GM04503 (cell line): ENCODE measurements around the gene UBA6.
"Not testable (repeated sequence)": the region's sequence is repeated elsewhere in the genome, so short reads cannot be mapped to it uniquely, and the experiment has no call there.

Experiments
- DNase-seq: peaks from one replicate; pipeline ENCODE4 v3.0.0-alpha.2; 2012; ENCODE audit warnings: low read depth

The UBA6 gene

DNA sequence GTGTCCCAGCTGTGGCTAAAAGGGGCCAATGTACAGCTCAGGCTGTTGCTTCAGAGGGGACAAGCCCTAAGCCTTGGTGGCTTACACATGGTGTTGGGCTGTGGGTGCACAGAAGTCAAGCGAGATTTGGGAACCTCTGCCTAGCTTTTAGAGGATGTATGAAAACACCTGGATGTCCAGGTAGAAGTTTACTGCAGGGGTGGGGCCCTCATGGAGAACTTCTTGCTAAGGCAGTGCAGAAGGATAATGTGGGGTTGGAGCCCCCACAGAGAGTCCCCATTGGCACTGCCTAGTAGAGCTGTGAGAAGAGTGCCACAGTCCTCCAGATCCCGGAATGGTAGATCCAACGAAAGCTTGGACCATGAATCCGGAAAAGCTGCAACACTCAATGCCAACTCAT lies 40.5 kb downstream of the UBA6 start:
- no peak for DNase-seq

DNA sequence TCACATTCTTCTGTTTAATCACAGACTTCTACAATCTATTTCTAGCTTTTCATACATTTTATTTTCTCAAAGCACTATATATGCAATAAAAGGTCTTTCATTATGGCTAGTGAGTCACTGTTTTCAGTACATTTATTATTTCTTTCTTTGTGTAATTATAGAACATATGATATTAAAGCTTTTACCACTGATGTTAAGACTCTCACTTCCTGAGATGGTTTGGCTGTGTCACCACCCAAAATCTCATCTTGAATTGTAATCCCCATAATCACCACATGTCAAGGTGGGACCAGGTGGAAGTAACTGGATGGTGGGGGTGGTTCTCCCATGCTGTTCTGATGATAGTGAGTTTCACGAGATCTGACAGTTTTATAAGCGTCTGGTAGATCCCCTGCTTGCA lies 41.9 kb downstream of the UBA6 start:
- no peak for DNase-seq

DNA sequence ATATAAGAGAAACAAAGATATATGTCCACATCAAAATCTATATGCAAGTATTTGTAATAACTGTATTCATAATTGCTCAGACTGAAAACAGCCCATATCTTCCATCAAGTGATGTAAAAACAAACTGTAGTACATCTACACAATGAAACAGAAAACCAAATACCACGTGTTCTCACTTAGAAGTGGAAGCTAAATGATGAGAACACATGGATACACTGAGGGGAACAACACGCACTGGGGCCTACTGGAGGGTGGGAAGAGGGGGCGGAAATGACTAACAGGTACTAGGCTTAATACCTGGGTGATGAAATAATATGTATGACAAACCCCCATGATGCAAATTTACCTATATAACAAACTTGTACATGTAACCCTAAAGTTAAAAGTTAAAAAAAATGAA lies 42.7 kb downstream of the UBA6 start:
- DNase-seq: no peak

DNA sequence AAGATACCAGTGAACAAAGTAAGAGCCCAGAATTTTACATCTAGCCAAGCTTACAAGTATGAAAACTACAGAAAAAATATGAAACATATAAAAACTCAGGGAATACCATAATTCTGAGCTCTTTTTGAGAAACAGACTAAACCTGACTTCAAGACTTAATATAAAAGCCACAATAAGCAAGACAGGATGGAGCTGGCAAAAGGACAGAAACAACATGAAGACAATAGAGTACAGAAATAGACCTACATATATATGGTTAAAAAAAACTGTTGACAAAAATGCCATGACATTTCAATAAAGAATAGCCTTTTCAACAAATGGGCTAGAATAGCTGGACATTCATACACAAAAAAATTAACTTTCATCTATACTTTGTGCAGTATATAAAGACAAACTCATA lies 49.4 kb downstream of the UBA6 start:
- DNase-seq: no peak

DNA sequence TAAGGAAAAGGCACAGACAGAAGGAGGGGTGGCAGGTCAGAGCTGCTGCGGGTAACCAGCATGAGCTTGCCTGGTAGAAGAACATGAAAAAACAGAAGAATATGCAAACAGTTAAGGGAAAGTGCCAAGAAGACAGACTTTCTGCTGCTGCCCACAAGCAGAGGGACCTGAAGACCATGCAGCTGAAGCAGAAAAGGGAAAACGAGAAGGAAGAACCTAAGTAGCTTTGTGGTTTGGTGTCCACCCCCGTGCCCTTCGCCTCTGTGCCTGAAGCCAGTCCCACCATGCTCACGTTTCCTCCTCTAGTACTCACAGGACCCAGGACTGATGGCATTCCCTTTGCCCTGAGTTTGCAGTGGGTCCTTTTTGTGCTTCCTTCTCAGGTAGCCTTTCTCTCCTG lies 62.8 kb downstream of the UBA6 start:
- no peak for DNase-seq

DNA sequence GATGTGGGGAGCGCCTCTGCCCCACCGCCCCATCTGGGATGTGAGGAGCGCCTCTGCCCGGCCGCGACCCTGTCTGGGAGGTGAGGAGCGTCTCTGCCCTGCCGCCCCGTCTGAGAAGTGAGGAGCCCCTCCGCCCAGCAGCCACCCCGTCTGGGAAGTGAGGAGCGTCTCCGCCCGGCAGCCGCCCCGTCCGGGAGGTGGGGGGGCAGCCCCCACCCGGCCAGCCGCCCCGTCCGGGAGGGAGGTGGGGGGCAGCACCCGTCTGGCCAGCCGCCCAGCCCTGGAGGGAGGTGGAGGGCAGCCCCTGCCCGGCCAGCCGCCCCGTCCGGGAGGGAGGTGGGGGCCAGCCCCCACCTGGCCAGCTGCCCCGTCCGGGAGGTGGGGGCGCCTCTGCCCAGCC lies 64.0 kb downstream of the UBA6 start:
- DNase-seq: not testable (repeated sequence)

DNA sequence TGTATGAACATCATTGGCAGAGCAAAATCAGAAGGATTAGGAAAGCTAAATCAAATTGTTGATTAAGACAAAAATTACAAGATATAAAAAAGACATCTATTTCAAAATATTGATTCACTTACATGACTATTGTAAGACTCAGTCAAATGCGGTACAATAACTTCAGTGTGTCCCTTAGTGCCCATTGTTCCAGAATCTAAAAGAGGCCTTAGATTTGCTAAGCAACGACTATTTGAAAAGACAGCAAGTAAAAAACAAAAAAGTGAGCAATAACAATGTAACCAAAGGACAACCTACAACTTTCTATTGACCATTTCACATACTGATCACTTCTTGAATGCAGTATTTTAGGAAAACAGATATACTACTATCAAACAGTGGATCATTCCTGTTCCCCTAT lies 65.6 kb downstream of the UBA6 start:
- DNase-seq: no peak

DNA sequence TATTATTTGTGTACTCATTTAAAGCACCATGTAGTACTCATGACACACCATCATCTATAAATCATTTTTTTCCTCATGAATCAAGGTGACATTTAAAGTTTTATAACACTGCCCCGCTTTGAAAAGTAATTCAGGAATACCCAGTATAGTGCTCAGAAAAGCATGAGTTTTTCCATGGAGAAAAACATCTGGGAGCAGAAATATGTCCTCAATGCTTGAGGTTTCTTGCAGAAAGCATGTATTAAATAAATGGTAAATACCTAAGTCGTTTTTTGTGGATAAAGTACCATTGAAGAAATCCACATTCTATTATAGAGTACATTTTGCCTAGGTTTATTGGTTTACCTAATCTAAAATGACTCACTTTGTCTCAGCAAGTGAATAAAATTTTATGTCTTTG lies 66.2 kb downstream of the UBA6 start:
- DNase-seq: no peak

DNA sequence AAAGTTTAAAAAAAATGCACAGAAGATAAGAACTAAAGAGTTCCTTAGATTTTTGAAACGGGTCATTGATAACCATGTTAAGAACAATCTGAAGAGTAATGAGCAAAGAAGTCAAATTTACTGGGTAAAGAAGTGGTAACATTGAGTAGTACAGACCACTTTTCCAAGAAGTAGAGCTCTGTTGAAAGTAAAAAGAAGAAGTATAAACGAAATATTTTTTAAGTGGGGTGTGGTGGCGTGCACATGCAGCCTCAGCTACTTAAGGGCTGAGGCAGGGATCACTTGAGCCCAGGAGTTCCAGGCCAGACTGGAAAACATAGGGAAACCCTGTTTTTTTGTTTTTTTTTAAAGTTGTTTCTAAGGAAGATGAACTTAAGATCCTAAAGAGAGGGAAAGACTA lies 68.5 kb downstream of the UBA6 start:
- no peak for DNase-seq

DNA sequence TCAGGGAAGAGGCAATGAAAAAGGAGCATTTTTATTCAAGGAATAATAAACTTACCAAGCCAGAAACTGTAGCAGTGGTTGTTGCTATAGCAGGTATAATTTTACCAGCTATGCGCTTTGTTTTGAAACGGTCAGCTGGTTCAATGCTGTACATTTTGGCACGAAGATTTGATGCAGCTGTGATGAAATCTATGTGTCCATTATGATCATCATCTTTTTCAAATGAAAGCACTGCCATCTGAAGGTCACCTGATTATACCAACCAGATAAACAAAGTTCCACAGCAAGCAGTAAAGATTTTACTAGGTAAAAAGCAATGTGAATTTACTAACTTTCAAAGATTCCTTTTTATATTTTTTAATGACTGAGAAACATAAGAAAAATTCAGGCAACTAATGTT lies 76.0 kb downstream of the UBA6 start:
- no peak for DNase-seq

DNA sequence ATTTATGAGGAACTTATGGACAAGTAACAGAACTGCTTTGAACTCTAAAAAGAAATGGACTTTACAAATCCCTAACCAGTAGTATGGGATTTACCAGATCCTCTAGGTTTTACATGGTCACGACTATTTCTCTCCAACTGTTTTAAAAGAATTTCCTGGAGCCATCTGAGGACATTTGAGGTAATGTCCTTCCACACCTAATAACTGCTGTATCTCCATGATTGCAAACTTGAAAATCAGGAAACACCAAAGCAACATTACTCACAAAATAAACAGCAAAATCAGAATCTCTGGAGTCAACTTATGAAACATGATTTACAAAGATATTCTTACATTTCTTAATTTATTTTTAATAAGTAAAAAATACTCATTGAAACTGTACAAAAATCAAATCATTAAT lies 84.5 kb downstream of the UBA6 start:
- DNase-seq: no peak

DNA sequence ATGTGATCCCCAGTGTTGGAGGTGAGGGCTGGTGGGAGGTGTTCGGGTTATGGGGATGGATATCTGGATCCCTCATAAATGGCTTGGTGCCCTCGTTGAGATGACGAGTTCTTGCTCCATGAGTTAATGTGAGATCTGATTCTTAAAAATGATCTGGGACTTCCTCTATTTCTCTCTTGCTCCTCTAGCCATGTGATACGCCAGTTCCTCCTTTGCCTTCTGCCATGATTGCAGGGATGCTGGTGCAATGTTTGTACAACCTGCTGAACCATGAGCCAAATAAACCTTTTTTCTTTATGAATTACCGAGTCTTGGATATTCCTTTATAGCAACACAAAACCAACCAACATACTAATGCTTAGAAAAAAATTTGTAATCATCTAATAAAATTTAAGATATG lies 85.8 kb downstream of the UBA6 start:
- DNase-seq: no peak

DNA sequence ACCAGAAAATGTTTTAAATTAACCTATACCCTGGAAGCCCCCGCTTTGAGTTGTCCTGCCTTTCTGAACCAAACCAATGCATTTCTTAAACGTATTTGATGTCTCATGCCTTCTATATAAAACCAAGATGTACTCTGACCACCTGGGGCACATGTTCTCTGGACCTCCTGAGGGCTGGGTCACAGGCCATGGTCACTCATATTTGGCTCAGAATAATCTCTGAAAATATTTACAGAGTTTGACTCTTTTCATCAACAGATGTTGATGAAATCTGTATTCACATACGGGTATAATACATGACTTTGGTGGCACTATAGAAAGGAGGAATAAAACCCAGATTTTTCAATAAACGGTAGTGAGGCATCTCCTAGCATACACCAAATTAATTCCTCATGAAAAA lies 86.8 kb downstream of the UBA6 start:
- no peak for DNase-seq

DNA sequence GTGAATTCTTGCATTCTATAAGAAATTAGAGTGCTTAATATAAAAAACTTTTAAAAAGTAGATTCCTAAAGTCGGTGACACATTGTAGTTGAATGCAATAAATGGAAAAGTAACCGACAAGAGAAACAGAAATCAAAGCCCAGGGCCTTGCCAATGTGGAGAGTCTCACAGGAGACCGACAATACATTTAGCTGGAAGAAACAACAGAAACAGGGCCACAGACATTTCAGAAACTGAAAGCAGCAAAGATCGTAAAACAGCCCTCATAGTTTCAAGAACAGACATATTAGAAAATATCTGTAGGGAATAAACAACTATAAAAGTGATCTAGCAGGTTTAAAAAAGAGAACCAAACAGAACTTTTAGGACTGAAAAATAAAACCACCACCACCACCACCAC lies 92.9 kb downstream of the UBA6 start:
- no peak for DNase-seq

DNA sequence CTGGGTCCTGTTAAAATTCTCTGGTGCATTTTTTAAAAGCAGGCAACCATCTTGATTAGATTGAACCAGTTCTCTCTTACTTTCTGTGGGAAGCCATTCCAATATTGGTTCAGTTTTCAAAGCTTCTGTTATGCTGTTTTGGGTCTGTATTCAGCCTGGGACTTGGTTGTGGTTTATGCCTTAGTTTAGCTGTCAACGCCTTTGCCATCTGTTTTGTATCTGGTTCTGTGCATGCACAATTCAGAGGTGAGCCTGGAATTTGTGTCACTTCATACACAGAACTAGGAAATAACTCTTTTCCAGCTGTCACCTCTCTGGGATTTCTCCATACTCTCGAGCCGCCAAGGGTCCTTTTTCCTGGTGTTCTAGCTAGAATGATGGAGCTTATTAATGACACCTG lies 96.2 kb downstream of the UBA6 start:
- DNase-seq: no peak

DNA sequence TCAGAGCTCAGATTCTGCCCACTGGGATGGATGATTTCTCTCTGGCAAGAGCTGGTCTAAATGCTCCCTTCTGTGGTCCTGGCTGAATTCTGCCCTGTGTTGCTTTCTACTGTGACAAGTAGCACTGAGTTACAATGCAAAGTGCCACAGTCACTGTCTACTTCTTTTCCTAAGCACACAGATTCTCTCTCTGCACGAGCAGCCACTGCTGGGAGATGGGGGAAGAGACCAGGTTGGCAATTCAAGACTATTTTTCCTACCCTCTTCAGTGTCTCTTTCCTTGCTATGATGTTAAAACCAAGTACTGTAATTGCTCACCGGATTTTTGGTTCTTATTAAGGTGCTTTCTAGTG lies 97.0 kb downstream of the UBA6 start:
- no peak for DNase-seq

DNA sequence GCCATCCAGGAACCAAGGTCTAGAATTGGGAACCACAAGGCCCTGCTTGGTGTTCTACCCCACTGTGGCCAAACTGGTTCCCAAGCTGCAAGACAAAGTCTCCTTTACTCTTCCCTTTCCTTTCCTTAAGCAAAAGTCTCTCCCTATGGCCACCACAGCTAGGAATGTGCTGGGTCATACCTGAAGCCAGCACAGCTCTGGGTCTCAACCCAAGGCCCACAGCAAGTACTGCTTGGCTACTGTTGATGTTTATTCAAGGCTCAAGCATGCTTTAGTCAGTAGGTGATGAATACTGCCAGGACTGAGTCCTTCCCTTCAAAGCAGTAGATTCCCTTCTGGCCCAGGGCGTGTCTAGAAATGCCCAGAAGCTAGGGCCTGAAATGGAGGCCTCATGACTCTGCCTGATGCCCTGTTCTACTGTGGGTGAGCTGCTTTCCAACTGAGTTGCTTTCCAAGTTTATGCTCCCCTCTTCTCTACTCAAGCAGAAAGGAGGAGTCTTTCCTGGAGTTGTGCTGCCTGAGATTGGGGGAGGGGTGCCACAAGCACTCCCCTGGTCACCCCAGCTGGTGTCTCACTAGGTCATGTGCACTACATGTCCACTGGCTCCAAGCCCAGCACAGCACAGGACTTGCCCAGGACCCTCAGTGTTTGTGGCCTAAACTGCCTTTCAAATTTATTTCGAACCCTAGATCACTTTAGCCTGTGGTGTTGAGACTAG lies 97.5 kb downstream of the UBA6 start:
- no peak for DNase-seq

DNA sequence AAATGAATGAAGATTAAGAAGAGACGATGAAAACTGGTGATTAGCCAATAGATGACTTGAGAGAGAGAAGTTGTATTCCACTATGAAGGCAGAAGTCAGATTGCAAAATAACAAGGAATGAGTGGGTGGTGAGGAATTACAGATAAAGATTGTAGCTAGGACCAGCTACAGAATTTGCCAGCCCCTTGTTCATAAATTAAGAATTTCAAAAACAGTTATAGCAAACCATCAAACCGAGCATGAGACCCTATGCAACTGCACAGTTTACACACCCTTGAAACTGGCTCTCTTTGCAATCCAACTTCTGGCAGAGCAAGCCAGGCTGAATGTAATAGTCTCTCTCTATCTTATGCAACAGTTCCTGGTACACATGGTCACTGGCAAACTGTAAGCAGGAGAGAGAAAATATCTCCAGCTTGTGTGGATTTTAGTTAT lies 107.2 kb downstream of the UBA6 start:
- DNase-seq: no peak

DNA sequence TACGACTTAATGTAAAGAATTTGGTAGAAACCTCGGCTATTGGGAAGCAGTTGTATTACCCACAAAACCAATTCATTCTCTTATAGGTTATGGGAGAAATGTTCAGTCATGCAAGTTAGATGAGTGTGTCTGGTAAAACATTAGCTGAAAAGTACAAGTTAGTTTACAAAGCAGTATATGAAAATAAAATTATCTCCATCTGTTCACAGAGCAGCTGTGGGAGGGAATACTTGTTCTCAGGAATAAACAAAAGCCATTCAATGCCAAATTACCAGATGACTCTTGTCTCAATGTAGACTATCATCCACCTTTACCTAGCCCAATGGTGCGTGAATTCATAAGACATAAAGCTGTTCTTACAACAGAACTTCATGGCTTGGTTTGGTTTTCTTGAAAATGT lies 113.8 kb downstream of the UBA6 start:
- no peak for DNase-seq

DNA sequence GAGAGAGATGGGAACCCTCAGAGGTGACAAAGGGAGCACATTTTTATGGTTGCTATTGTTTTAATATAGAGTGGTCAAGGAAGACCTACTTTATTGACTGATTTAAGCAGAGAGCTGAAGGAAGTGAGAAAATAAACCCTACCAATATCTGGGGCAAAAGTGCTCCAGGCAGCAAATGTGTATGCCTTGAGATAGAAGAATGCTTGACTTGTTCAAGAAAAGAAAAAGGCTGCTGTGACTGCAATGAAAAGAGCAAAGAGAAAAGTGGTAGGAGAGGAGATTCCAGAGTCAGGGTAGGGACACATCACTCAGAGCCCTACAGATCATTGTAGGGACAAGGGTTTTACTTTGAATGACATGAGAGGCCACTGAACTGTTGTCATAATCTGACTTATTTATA lies 116.5 kb downstream of the UBA6 start:
- no peak for DNase-seq

DNA sequence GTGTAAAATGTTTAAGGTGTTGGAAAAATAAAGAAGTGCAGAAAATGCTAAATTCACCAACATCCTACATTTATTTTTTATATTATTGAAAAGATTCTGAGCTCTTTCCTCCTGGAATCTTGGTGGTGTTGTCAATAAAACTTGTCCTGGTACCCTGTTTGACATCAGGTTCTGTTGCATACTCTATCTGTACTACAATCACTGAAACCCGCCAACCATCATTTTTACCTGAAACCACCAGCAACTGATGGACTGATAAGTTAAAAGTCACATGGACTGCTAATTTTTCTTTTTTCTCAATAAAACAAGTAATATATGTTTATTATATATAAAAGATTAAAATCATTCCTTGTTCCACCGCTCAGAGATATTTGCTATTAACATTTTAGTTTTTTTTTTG lies 119.0 kb downstream of the UBA6 start:
- DNase-seq: no peak

DNA sequence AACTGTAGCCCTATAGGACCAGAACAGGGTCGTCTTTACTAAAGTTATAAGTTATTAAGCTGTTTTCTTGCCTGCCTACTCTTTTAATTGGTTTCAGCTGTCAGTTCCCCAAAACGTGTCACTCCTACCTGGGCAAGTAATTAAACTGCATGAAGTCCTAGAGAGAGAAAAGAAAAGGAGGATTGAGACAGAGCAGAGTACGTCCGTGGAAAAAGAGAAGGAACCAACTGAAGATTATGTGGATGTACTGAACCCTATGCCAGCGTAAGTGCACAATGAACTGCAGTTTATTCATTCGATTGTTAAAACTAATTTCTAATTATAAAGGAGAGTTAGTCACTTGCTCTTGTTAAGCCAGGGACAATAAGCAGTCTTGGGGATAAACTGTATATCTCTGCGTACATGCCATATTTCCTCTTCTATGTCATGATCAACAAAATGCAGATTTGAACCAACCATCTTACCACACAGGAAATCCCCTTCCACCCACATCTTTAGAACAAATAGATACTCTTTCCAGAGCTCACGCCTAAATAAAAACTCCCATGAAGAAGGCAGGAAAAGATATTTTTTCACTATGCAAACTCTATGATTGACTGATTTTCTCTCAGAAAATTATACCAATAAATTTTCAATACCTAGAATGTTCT lies 119.6 kb downstream of the UBA6 start:
- no peak for DNase-seq

DNA sequence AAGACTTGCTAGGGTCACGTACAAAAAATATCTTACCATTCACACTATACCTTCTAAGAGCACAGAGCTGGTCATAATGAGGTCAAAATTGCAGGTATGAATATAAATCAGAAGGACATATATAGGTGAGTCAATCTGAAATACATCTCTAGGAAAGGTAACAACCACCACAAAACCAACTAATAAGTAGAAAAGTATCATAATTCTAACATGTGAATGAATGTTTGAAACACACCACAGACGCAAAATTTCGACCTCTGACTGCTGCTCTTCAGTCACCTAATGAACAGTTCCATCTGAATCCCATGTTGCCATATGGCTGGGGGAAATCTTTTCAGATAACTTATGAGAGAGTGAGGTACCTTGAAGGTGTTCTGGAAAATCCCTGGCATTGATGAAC lies 120.4 kb downstream of the UBA6 start:
- DNase-seq: no peak

DNA sequence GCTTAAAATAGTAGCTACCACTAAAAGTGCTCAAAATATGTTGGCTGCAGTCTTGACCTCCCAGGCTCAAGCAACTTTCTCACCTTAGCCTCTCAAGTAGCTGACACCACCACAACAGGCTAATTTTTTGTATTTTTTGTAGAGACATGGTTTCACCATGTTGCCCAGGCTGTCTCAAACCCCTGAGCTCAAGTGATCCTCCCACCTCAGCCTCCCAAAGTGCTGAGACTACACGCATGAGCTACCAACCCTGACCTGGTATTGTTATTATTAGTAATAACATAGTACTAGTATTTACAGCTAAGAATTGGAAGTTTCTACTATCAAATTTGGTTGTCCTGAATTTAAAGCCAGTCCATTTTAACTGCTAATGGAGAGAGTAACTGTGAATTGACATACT lies 124.4 kb downstream of the UBA6 start:
- no peak for DNase-seq
